Skeletal muscle tissue (tissue), 4 donors: ENCODE measurements around the gene AGRN. TPM values are rescaled to one million over a fixed set of nuclear protein-coding genes. Genes with fewer than 3 reads are reported as not detected.
A peak's percentile ranks its signal among the peaks of the same experiment; 100 is the strongest.
"Not testable (repeated sequence)": the region's sequence is repeated elsewhere in the genome, so short reads cannot be mapped to it uniquely, and the experiment has no call there.

Experiments used
- H3K27ac ChIP-seq: one replicate; pipeline ENCODE4 v1.7.0; 2013; ENCODE audit warnings: mild to moderate bottlenecking, low read depth, low read length, inconsistent platforms
- H3K27me3 ChIP-seq, 3 donors: one replicate each; pipeline ENCODE4 v1.7.0; 2013; ENCODE audit warnings: low read length in 3 of 3; ENCODE audit not compliant: control insufficient read depth in 3 of 3, insufficient read depth in 3 of 3
- H3K36me3 ChIP-seq, 3 donors: one replicate each; pipeline ENCODE4 v1.7.0; 2013; ENCODE audit warnings: low read length in 3 of 3; ENCODE audit not compliant: control insufficient read depth in 3 of 3, insufficient read depth in 3 of 3
- H3K4me1 ChIP-seq, 3 donors: one replicate each; pipeline ENCODE4 v1.7.0; 2013; ENCODE audit warnings: low read length in 3 of 3, mild to moderate bottlenecking in 3 of 3; ENCODE audit not compliant: control insufficient read depth in 3 of 3, insufficient read depth in 3 of 3
- H3K4me3 ChIP-seq, 3 donors: one replicate each; pipeline ENCODE4 v1.7.0; 2013; ENCODE audit warnings: low read length in 3 of 3
- H3K9ac ChIP-seq, 3 donors: one replicate each; pipeline ENCODE4 v1.7.0; 2013; ENCODE audit warnings: low read length in 3 of 3, mild to moderate bottlenecking in 3 of 3, moderate library complexity in 2 of 3, low read depth in 1 of 3
- H3K9me3 ChIP-seq, 3 donors: one replicate each; pipeline ENCODE4 v1.7.0; 2013; ENCODE audit warnings: low read length in 3 of 3; ENCODE audit not compliant: control insufficient read depth in 3 of 3
- total RNA-seq: library from RNA; depleted of rRNA; stranded (reverse); fragments of >200 nt; gene quantifications from one replicate; pipeline ENCODE4 v1.2.3, GENCODE V29; 2014
- donor health status: Osteomylitis.

AGRN gene
- total RNA-seq, 1 donor from 2014 or later = 14.6 TPM

DNA sequence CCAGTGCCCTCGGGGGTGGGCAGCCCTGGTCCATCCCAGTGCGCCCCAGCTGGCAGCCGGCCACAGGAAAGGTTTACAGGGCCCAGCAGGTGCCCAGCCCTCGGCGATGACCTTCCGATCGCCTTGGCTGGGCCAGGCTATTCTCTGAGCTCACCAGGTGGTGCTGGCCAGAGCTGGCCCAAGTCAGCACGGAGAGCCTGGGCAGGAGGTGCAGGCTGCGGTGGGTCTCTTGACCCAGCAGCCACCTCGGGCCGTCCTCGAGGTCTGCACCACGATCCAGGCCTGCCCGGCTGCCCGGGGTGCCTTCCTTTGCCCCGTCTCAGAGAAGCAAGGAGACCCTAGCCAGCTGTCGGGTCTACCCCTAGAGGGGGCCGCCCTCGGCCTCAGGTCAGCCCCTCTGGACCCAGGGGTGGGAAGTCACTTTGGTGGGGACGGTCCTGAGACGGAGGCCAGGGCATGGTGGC is 38.4 kb upstream of the AGRN start:
- peak overlapping the region; percentile 81 to 85 (median 83) for H3K4me3 ChIP-seq
- H3K27ac ChIP-seq = peak overlapping the region; percentile 99
- peaks cover 0 to 7% (median 3%) of the 10 kb centered on the region in 3 donors for H3K27me3 ChIP-seq

DNA sequence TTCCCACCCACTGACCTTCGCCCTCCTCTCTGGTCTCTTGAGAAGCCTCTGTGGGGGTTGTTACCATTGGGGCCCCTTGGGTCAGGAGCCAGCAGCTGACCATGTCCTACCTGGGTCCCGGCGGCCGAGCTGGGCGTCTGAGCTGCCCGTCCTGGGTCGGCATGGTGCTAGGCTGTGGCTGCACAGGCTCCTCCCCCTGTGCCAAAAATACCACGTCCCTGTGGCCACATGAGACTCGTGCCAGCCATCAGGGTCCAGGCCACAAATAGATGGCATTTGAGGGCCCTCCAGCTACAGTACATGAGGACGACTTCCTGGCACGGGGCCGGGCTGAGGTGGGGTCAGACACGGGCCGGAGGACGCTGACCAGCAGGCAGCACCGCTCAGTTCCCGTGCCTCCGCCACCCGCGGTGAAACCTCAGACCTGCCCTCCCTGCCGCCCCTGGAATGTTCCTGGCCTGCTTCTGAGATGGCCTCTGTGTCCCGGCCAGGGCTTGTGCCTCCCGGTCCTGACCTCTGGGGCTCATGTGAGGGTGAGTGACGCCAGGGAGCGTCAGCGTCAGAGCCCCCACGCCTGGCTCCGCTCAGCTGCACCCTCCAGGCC is 37.9 kb upstream of the AGRN start, which contains the start of gene PERM1:
Gene PERM1, minus strand, starts transcription at position 139 of the 604 bp plus-strand sequence. CDS start 1,064 bp downstream, outside the sequence.
- Histone ChIP-seq H3K4me3 (peak within 1 kb of the TSS; percentile 81 to 85 (median 83)), H3K9me3 (no peaks in the 10 kb centered on the region), H3K27ac (peak within 1 kb of the TSS; percentile 99), H3K36me3 (peaks cover 5 to 29% (median 6%) of the 10 kb centered on the region in 3 donors), H3K27me3 (peaks cover 0 to 7% (median 3%) of the 10 kb centered on the region in 3 donors), H3K4me1 (peaks cover 28 to 57% (median 35%) of the 10 kb centered on the region in 3 donors), H3K9ac (peak within 1 kb of the TSS; percentile 97 to 100 (median 97))

More for the DNA sequence above, 38.4 kb upstream of the AGRN start:
- peaks cover 28 to 57% (median 35%) of the 10 kb centered on the region in 3 donors for H3K4me1 ChIP-seq
- H3K9me3 ChIP-seq = no peaks in the 10 kb centered on the region
- peaks cover 5 to 29% (median 6%) of the 10 kb centered on the region in 3 donors for H3K36me3 ChIP-seq
- H3K9ac ChIP-seq = peak overlapping the region; percentile 97 to 100 (median 97)

DNA sequence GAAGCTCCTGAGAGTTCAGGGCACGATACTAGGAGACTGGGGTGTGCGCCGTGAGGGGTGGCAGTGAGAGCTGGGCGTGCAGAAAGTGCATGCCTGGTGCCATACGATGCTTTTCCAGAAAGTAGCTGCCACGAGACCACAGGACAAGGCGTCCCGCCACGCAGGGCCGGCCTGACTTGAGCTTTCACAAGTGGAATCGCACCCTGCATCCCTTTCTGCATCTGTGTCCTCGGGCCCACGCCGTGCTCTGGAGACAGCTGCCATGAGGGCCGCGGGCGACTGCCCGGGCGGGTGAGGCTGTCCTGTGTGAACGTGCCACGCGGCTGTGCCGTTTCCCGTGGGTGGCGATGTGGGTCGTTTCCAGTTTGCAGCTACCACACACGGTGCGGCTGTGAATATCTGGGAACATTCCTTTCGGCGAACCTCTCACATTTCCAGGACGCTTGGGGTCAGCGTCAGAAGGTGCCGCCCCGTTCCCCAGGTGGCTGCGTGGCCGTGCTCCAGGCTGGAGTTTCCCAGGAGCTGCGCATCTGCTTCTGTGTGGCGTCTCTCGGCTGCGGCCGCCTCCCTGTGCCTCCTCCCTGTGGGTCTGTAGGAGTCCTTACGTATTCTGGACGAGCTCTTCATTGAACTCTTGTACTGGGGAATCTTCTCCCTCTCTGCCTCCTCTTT is 37.0 kb upstream of the AGRN start:
- peaks cover 5 to 29% (median 6%) of the 10 kb centered on the region in 3 donors for H3K36me3 ChIP-seq
- H3K9ac ChIP-seq = peak overlapping the region; percentile 89 to 100 (median 97)
- peaks cover 28 to 57% (median 35%) of the 10 kb centered on the region in 3 donors for H3K4me1 ChIP-seq
- H3K4me3 ChIP-seq = peak overlapping the region; percentile 63 to 83 (median 81)
- no peaks in the 10 kb centered on the region for H3K9me3 ChIP-seq
- H3K27ac ChIP-seq = peak overlapping the region; percentile 99
- peaks cover 0 to 7% (median 3%) of the 10 kb centered on the region in 3 donors for H3K27me3 ChIP-seq

DNA sequence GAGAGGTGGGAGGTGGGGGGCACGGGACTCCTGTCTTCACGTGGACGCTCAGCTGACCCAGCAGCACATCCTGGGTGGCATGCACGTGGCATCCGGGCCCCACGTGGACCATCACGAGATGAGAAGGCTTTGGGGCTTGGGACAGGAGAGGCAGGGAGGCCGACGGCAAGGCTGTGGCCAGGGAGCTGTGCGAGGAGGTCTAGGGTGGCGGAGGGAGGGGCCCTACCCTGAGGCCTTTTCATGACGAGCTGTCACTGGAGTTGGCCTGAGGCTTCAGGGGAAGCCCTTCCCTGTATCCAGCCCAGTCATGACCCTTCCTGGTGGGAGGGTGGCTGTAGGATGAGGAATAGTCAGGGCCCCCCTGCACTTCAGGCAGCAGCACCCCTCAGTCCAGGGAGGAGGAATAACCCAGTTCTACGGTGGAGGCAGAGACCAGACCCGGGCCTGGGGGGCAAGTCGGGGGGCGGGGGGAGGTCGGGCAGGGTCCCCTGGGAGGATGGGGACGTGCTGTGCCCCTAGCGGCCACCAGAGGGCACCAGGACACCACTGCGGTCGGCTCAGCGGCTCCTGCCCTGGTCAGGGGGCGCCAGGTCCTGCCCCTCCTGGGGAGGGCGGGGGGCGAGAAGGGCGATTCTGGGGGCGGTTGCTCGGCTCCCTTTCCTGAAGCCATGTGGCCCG is 36.0 kb upstream of the AGRN start:
- H3K4me1 ChIP-seq = peaks cover 22 to 46% (median 31%) of the 10 kb centered on the region in 3 donors
- peaks cover 0 to 3% (median 3%) of the 10 kb centered on the region in 3 donors for H3K27me3 ChIP-seq
- H3K36me3 ChIP-seq = peaks cover 5 to 20% (median 6%) of the 10 kb centered on the region in 3 donors
- peak overlapping the region in 1 of 3 donors; percentile 100 for H3K9ac ChIP-seq
- no peak overlapping the region for H3K27ac ChIP-seq
- no peaks in the 10 kb centered on the region for H3K9me3 ChIP-seq
- H3K4me3 ChIP-seq = peak overlapping the region in 1 of 3 donors; percentile 81

DNA sequence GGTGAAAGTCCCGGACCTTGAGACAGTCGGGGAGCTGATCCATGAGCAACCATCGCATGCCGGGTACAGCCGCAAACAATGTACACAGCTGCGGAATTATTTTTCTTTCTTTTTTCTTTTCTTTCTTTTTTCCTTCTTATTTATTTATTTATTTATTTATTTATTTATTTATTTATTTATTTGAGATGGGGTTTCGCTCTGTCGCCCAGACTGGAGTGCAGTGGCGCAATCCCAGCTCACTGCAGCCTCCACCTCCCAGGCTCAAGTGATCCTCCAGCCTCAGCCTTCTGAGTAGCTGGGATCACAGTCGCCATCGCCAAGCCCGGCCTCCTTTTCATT is 35.5 kb upstream of the AGRN start:
- no peak overlapping the region for H3K4me3 ChIP-seq
- H3K27me3 ChIP-seq = peaks cover 0 to 3% (median 3%) of the 10 kb centered on the region in 3 donors

DNA sequence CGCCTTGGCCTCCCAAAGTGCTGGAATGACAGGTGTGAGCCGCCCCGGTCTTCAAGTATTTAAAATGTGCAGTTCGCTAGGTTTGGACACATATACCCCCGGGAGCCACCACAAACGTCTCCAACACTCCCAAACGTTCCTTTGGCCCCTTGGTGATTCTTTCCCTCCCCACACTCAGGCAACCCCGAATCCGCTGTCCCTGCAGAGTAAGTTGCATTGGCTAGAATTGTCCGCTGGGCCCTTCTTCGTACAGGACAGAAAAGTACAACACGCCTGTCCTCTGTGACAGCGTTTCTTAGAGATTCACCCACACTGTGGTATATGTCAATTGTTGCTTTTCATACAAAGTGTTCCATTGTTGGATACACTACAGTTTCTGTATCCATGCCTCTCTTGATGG is 34.8 kb upstream of the AGRN start:
- H3K27me3 ChIP-seq = peaks cover 0 to 3% (median 3%) of the 10 kb centered on the region in 3 donors
- H3K9me3 ChIP-seq = no peaks in the 10 kb centered on the region
- no peak overlapping the region for H3K9ac ChIP-seq
- peaks cover 12 to 34% (median 31%) of the 10 kb centered on the region in 3 donors for H3K4me1 ChIP-seq
- H3K27ac ChIP-seq = no peak overlapping the region
- peaks cover 0 to 8% (median 0%) of the 10 kb centered on the region in 3 donors for H3K36me3 ChIP-seq
- no peak overlapping the region for H3K4me3 ChIP-seq

More for the DNA sequence above, 35.5 kb upstream of the AGRN start:
- H3K9me3 ChIP-seq = no peaks in the 10 kb centered on the region
- H3K36me3 ChIP-seq = peaks cover 5 to 15% (median 6%) of the 10 kb centered on the region in 3 donors
- H3K27ac ChIP-seq = no peak overlapping the region
- no peak overlapping the region for H3K9ac ChIP-seq
- H3K4me1 ChIP-seq = peaks cover 17 to 41% (median 31%) of the 10 kb centered on the region in 3 donors

DNA sequence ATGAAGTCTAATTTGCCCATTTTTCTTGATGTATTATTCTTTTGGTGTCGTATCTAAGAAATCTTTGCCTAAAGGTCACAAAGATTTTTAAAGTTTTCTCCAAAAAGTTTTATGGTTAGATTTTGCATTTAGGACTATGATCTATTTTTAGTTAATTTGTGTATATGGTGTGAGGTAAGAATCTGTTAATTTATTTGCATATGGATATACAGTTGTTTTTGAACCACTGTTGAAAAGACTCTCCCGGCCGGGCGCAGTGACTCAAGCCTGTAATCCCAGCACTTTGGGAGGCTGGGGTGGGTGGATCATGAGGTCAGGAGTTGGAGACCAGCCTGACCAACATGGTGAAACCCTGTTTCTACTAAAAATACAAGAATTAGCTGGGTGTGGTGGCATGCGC is 31.9 kb upstream of the AGRN start:
- not testable (repeated sequence) for H3K9ac ChIP-seq, H3K4me3 ChIP-seq, H3K27ac ChIP-seq, H3K27me3 ChIP-seq, H3K36me3 ChIP-seq, H3K4me1 ChIP-seq, H3K9me3 ChIP-seq

DNA sequence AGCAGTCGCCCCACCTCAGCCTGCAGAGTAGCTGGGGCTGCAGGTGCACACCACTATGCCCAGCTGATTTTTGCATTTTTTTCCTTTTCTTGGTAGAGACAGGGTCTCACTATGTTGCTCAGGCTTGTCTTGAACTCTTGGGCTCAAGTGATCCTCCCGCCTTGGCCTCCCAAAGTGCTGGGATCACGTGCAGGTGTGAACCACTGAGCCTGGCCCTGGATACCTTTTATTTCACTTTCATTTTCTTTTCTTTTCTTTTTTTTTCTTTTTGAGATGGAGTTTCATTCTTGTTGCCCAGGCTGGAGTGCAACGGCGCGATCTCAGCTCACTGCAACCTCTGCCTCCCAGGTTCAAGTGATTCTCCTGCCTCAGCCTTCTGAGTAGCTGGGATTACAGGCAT is 28.6 kb upstream of the AGRN start:
- not testable (repeated sequence) for H3K27ac ChIP-seq, H3K4me1 ChIP-seq, H3K9me3 ChIP-seq, H3K4me3 ChIP-seq, H3K27me3 ChIP-seq, H3K9ac ChIP-seq, H3K36me3 ChIP-seq

DNA sequence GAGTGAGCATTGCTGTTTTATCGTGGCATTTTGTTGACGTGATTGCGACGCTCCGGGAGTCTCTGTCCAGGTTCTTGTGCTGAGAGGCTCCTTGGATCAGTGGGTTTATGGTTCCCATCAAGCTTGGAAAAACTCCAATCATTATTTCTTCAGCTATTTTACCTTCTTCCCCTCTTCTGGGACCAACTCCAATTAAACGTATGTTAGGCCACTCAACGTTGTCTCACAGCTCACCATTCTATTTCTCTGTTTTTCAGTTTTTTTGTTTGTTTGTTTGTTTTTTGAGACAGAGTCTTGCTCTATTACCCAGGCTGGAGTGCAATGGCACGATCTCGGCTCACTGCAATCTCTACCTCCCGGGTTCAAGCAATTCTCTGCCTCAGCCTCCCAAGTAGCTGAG is 28.0 kb upstream of the AGRN start:
- H3K27ac ChIP-seq = no peak overlapping the region
- H3K4me3 ChIP-seq = no peak overlapping the region
- peaks cover 0 to 2% (median 0%) of the 10 kb centered on the region in 3 donors for H3K9me3 ChIP-seq
- no peak overlapping the region for H3K9ac ChIP-seq
- H3K4me1 ChIP-seq = no peaks in the 10 kb centered on the region
- no peaks in the 10 kb centered on the region for H3K27me3 ChIP-seq
- H3K36me3 ChIP-seq = no peaks in the 10 kb centered on the region
